ENCODE data around the gene IDH2.

The IDH2 gene

GRCh38 chr15:90040618-90041017 lies 61.6 kb downstream of the IDH2 start:
- DNase-seq: no peak

- DNase-seq: no peak
Measured at GRCh38 chr15:90039996-90040395, 62.3 kb downstream of the IDH2 start.

DNA sequence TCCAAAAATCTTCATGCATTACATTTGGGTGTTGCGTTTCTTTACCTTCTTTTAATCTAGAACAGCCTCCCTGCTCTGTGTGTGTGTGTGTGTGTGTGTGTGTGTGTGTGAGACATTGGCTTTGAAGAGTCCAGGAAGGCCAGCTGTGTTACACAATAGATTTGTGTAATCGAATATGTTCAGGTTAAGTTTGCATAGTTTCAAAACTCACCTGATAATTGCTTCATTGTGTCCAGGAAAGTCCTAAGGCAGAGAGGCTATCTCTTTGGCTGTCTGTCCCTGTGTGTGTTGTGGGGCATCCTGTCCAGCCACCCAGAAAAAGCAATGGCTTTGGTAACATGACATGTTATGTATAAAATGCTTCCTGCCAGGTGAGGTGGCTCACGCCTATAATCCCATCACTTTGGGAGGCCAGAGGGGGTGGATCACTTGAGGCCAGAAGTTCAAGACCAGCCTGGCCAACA lies 63.6 kb downstream of the IDH2 start:
- no peak for DNase-seq

DNA sequence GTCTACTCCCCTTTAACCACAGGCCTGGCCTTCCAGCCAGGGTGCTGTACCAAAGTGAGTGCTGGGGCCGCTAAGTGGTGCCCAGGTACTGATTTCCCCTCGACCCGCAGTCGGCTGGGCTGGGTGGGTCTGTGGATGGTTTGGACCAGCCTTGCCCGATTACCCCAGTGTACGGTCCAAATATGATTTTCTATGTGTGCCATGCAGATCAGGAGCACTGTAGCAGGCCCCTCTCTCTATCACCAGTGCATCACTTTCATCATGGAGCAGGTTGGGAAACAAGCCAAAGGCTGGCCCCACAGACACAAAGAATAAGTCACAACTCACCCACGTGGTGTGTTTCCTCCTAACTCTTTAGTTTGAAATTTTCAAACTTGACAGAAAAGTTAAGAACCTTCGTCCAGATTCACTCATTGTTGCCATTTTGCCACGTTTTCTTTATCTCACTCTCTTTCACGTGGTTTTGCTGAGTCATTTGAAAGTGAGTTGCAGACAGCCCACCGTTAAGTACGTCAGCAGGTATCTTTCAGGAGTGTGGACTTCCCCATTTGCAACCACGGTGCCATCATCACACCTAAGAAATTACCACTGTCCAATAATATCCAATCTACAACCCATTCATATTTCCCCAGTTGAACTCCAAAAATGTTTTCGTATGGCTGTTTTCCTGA lies 64.2 kb downstream of the IDH2 start:
- no peak for DNase-seq

DNA sequence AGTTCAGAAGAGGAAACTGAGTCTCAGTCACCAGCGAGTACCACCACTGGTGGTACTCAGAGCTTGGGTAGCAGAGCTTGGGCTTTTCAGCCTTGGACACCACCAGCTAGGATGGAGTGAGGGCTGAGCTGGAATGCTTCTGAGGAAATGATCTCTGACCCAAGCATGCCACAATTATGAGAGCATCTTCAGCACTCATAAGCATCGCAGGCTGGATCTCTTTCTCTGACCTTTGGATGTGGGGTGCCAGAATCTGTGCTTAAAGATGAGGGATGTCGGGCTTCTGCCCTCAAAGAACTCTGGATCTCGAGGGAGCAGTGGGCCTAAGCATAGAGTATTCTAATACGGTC lies 64.8 kb downstream of the IDH2 start:
- no peak for DNase-seq

DNA sequence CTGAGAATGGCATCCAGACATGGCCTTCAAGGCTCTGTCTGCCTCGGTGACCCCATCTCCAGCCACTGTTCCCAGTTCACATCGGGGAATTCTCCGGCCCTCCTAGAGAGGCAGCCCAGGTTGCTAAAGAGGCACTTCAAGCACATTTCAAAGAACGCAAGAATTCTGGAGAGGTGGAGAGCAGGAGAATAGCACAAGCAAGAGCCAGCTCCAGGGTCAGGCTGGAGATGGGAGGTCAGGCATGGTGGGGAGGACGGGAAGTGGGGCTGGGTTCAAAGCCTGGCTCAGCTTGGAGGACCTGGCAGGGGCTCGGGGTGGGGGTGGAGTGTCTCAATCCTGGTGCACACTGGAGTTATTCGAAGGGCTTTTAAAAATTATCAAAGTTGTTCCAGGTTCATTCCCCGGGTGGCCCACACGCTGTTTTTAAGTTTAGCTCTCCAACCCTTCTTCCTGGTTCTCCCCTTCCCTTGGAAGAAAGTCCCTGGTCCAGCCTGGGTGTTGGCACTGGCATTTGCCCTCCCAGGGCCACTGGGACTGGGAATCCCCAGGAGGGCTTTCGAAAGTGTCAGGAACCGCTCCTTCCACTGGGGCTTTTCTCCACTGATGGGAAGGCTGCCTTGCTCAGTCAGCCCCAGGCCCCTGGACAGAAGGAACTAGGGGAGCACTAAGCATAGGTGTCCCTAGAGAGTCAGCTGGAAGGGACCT lies 65.3 kb downstream of the IDH2 start:
- no peak for DNase-seq

GRCh38 chr15:90036343-90036742 lies 65.9 kb downstream of the IDH2 start:
- DNase-seq: no peak

GRCh38 chr15:90035840-90036230 lies 66.4 kb downstream of the IDH2 start:
- no peak for DNase-seq

GRCh38 chr15:90035095-90035839 lies 67.0 kb downstream of the IDH2 start:
- no peak for DNase-seq

GRCh38 chr15:90033448-90033847 lies 68.8 kb downstream of the IDH2 start:
- DNase-seq: no peak

All from activated naive CD4-positive, alpha-beta T cell (primary cell).